ENCODE results near the gene CETN2. TPM values are rescaled to one million over a fixed set of nuclear protein-coding genes. Genes with fewer than 3 reads are reported as not detected.

Gene CETN2
- total RNA-seq, 4 donors from 2014 or later, result 11.5 to 23.2 (median 20.7) TPM

DNA sequence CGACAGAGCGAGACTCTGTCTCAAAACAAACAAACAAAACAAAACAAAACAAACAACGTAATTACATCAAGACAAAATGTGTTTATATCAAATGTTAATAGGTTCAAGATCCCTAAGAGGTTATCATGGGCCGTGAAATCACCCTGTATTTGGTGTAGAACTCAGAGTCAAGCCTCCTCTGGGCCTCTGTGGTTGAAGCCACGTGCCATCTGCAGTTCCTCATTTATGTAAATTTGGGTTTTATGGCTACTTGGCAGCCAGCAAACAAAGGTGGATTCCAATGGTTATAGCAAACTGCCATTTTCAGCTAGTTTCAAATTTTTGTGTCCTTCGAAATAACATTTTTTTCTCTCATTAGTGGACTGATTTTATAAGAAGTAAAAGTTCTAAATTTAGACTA lies 16.7 kb upstream of the CETN2 start:
- TF ChIP-seq, protein P1, sequence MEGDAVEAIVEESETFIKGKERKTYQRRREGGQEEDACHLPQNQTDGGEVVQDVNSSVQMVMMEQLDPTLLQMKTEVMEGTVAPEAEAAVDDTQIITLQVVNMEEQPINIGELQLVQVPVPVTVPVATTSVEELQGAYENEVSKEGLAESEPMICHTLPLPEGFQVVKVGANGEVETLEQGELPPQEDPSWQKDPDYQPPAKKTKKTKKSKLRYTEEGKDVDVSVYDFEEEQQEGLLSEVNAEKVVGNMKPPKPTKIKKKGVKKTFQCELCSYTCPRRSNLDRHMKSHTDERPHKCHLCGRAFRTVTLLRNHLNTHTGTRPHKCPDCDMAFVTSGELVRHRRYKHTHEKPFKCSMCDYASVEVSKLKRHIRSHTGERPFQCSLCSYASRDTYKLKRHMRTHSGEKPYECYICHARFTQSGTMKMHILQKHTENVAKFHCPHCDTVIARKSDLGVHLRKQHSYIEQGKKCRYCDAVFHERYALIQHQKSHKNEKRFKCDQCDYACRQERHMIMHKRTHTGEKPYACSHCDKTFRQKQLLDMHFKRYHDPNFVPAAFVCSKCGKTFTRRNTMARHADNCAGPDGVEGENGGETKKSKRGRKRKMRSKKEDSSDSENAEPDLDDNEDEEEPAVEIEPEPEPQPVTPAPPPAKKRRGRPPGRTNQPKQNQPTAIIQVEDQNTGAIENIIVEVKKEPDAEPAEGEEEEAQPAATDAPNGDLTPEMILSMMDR (IDR thresholded peaks at IDR 0.05; ENCODE audit: low read depth), result no peak

GRCh38 chrX:152845618-152846240 lies 15.2 kb upstream of the CETN2 start:
- TF ChIP-seq, protein P1 (IDR thresholded peaks at IDR 0.05; ENCODE audit: low read depth), result no peak

GRCh38 chrX:152844256-152844655 lies 13.7 kb upstream of the CETN2 start:
- TF ChIP-seq, protein P1 (IDR thresholded peaks at IDR 0.05; ENCODE audit: low read depth), result no peak

GRCh38 chrX:152843852-152844251 lies 13.3 kb upstream of the CETN2 start:
- TF ChIP-seq, protein P1 (IDR thresholded peaks at IDR 0.05; ENCODE audit: low read depth), result no peak

GRCh38 chrX:152842772-152843338 lies 12.3 kb upstream of the CETN2 start:
- TF ChIP-seq, protein P1 (IDR thresholded peaks at IDR 0.05; ENCODE audit: low read depth), result no peak

- TF ChIP-seq, protein P1 (IDR thresholded peaks at IDR 0.05; ENCODE audit: low read depth), result no peak
These were observed 2.8 kb upstream of the CETN2 start for GRCh38 chrX:152833378-152833777.

- TF ChIP-seq, protein P1 (IDR thresholded peaks at IDR 0.05; ENCODE audit: low read depth), result no peak
These were observed 2.0 kb upstream of the CETN2 start for GRCh38 chrX:152832520-152832919.

Data from subcutaneous adipose tissue (tissue), 4 donors.